Choroid plexus epithelial cell (primary cell): ENCODE data around the gene GALNT13.

ENCODE experiments used
- DNase-seq: peaks from one replicate; pipeline ENCODE4 v3.0.0-alpha.2; 2010; ENCODE audit warnings: low read depth
- H3K4me3 ChIP-seq: 2 replicates; pipeline ENCODE4 v1.5.1; 2011; ENCODE audit warnings: low read depth, mild to moderate bottlenecking, control low read depth, low read length, moderate library complexity
- CTCF ChIP-seq: conservative IDR thresholded peaks from 2 replicates; pipeline ENCODE4 v1.5.1; 2011; ENCODE audit warnings: low read depth, mild to moderate bottlenecking, control low read depth, inconsistent platforms, low read length, moderate library complexity

Gene GALNT13

GRCh38 chr2:154293864-154294263 is 422.1 kb downstream of the GALNT13 start:
- H3K4me3 ChIP-seq: no peak overlapping the region
- no peak for TF ChIP-seq CTCF
- no peak for DNase-seq

- no peak for DNase-seq
Observed at GRCh38 chr2:154306266-154306970, 434.7 kb downstream of the GALNT13 start.

GRCh38 chr2:154307007-154307406 is 435.3 kb downstream of the GALNT13 start:
- no peak for TF ChIP-seq CTCF
- no peak for DNase-seq
- no peak overlapping the region for H3K4me3 ChIP-seq

More at GRCh38 chr2:154306266-154306970, 434.7 kb downstream of the GALNT13 start:
- no peak overlapping the region for H3K4me3 ChIP-seq
- TF ChIP-seq CTCF: no peak

- DNase-seq: no peak
- TF ChIP-seq CTCF: no peak
- H3K4me3 ChIP-seq: no peak overlapping the region
Observed at GRCh38 chr2:154324601-154325000, 452.9 kb downstream of the GALNT13 start.

GRCh38 chr2:154329510-154329909 is 457.8 kb downstream of the GALNT13 start:
- DNase-seq: no peak
- H3K4me3 ChIP-seq: no peak overlapping the region
- TF ChIP-seq CTCF: no peak

- DNase-seq: no peak
- no peak for TF ChIP-seq CTCF
- no peak overlapping the region for H3K4me3 ChIP-seq
Observed at GRCh38 chr2:154331784-154332183, 460.1 kb downstream of the GALNT13 start.

- no peak for TF ChIP-seq CTCF
- H3K4me3 ChIP-seq: no peak overlapping the region
- no peak for DNase-seq
Observed at GRCh38 chr2:154336201-154336600, 464.5 kb downstream of the GALNT13 start.
